Measurements from ENCODE around the gene IFIT3. TPM values are rescaled to one million over a fixed set of nuclear protein-coding genes. Genes with fewer than 3 reads are reported as not detected.
A peak's percentile ranks its signal among the peaks of the same experiment; 100 is the strongest.

Gene IFIT3
- total and polyA plus RNA-seq, 2 experiments from 2014 or later: 0.42 to 0.52 TPM

- DNase-seq (ENCODE audit: low spot score) (no peak), ATAC-seq (no peak)
- Mint-ChIP-seq H3K4me3 (no peak overlapping the region), H3K9me3 (no peaks in the 10 kb centered on the region), H3K27ac (no peak overlapping the region; the same call in 1 of the 2 replicates), H3K36me3 (ENCODE audit: low read depth) (no peaks in the 10 kb centered on the region), H3K4me1 (peaks cover 24% of the 10 kb centered on the region), H3K27me3 (ENCODE audit: insufficient read depth, low read depth, poor library complexity) (peaks cover 1% of the 10 kb centered on the region)
- H3K4me1 ChIP-seq (ENCODE audit: insufficient read depth): peaks cover 13% of the 10 kb centered on the region; the same call in 1 of the 2 replicates
- H3K9me2 ChIP-seq (ENCODE audit: insufficient read depth): no peaks in the 10 kb centered on the region
- no peaks in the 10 kb centered on the region for H3K79me2 ChIP-seq (replicated peaks; ENCODE audit: insufficient read depth)
- H3K4me2 ChIP-seq: no peak overlapping the region
- no peak overlapping the region for H3K27ac ChIP-seq (ENCODE audit: low read depth)
- no peaks in the 10 kb centered on the region for H3K36me3 ChIP-seq (ENCODE audit: insufficient read depth)
- H3K27me3 ChIP-seq (ENCODE audit: insufficient read depth): no peaks in the 10 kb centered on the region
- TF ChIP-seq, protein P1, sequence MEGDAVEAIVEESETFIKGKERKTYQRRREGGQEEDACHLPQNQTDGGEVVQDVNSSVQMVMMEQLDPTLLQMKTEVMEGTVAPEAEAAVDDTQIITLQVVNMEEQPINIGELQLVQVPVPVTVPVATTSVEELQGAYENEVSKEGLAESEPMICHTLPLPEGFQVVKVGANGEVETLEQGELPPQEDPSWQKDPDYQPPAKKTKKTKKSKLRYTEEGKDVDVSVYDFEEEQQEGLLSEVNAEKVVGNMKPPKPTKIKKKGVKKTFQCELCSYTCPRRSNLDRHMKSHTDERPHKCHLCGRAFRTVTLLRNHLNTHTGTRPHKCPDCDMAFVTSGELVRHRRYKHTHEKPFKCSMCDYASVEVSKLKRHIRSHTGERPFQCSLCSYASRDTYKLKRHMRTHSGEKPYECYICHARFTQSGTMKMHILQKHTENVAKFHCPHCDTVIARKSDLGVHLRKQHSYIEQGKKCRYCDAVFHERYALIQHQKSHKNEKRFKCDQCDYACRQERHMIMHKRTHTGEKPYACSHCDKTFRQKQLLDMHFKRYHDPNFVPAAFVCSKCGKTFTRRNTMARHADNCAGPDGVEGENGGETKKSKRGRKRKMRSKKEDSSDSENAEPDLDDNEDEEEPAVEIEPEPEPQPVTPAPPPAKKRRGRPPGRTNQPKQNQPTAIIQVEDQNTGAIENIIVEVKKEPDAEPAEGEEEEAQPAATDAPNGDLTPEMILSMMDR (conservative IDR thresholded peaks at IDR 0.05; ENCODE audit: low read depth in 2 of 2): no peak
- TF ChIP-seq ZNF114 (CRISPR knock-in tag; IDR thresholded peaks at IDR 0.05) (no peak), STAT1 (IDR thresholded peaks at IDR 0.05; ENCODE audit: unreplicated experiment) (no peak), POLR2AphosphoS5 (IDR thresholded peaks at IDR 0.05; ENCODE audit: low read depth) (no peak), EZH2phosphoT487 (IDR thresholded peaks at IDR 0.05; ENCODE audit: unreplicated experiment) (no peak), NANOG (IDR thresholded peaks at IDR 0.05; ENCODE audit: borderline replicate concordance) (no peak), EZH2 (IDR thresholded peaks at IDR 0.05; ENCODE audit: low read depth, unreplicated experiment) (no peak)
- no peak overlapping the region for H3K4me3 ChIP-seq
- no peaks in the 10 kb centered on the region for H3F3A ChIP-seq (replicated peaks; ENCODE audit: low read depth)
- no peak overlapping the region for H2AFZ ChIP-seq
- H4K20me1 ChIP-seq (replicated peaks; ENCODE audit: insufficient read depth): no peaks in the 10 kb centered on the region
Measured at GRCh38 chr10:89301232-89301631, 26.6 kb upstream of the IFIT3 start.

DNA sequence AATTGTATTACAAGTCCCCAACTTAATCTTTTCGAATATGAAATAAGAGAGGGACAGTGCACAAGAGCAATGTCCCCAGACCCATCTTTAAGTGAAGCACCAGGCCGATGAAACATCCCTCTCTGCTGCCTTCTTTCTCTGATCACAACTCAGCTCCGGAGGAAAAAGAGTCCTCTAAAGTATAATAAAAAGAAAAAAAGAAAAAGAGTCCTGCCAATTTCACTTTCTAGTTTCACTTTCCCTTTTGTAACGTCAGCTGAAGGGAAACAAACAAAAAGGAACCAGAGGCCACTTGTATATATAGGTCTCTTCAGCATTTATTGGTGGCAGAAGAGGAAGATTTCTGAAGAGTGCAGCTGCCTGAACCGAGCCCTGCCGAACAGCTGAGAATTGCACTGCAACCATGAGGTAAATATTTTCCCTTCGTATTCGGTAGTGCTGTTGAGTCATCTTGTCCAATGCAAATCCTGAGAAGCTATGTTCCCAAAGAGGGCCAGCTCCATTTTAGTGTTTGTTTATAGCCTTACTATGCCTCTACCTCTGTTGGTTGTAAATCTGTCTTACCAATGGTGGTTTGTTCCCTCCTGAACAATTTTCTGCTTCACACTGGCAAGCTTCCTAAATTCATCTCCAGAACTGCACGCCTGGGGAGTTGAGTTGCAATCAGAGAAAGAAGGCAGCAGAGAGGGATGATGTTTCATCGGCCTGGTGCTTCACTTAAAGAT is 25.9 kb upstream of the IFIT3 start, which contains the start of gene IFIT2:
Gene IFIT2, plus strand, starts transcription at position 326 of the 725 bp plus-strand sequence. Its CDS starts 78 bp downstream, at position 404.
- Histone ChIP-seq H4K20me1 (replicated peaks; ENCODE audit: insufficient read depth) (no peaks in the 10 kb centered on the region), H3K9me2 (ENCODE audit: insufficient read depth) (no peaks in the 10 kb centered on the region), H3K4me3 (no peak within 1 kb of the TSS), H3K79me2 (replicated peaks; ENCODE audit: insufficient read depth) (no peaks in the 10 kb centered on the region), H3K4me1 (ENCODE audit: insufficient read depth) (peaks cover 13% of the 10 kb centered on the region; the same call in 1 of the 2 replicates), H3K27me3 (ENCODE audit: insufficient read depth) (no peaks in the 10 kb centered on the region), H3K27ac (ENCODE audit: low read depth) (no peak within 1 kb of the TSS), H2AFZ (peak within 1 kb of the TSS; percentile 94), H3K36me3 (ENCODE audit: insufficient read depth) (no peaks in the 10 kb centered on the region), H3K4me2 (no peak within 1 kb of the TSS), H3F3A (replicated peaks; ENCODE audit: low read depth) (no peaks in the 10 kb centered on the region)
- H3K4me1 Mint-ChIP-seq: peaks cover 24% of the 10 kb centered on the region
- H3K4me3 Mint-ChIP-seq: no peak within 1 kb of the TSS
- H3K27me3 Mint-ChIP-seq (ENCODE audit: insufficient read depth, low read depth, poor library complexity): peaks cover 1% of the 10 kb centered on the region
- H3K27ac Mint-ChIP-seq: peak within 1 kb of the TSS; percentile 30; the same call in 1 of the 2 replicates
- DNase-seq (ENCODE audit: low spot score): peak; percentile 8
- no peak for TF ChIP-seq POLR2AphosphoS5 (IDR thresholded peaks at IDR 0.05; ENCODE audit: low read depth)
- no peak for TF ChIP-seq JUNB (IDR thresholded peaks at IDR 0.05; ENCODE audit: unreplicated experiment)
- TF ChIP-seq, protein P2, sequence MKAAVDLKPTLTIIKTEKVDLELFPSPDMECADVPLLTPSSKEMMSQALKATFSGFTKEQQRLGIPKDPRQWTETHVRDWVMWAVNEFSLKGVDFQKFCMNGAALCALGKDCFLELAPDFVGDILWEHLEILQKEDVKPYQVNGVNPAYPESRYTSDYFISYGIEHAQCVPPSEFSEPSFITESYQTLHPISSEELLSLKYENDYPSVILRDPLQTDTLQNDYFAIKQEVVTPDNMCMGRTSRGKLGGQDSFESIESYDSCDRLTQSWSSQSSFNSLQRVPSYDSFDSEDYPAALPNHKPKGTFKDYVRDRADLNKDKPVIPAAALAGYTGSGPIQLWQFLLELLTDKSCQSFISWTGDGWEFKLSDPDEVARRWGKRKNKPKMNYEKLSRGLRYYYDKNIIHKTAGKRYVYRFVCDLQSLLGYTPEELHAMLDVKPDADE (IDR thresholded peaks at IDR 0.05): no peak
- TF ChIP-seq CREB1 (CRISPR knock-in tag; IDR thresholded peaks at IDR 0.05; ENCODE audit: low read depth): no peak
- no peak for TF ChIP-seq EZH2phosphoT487 (IDR thresholded peaks at IDR 0.05; ENCODE audit: unreplicated experiment)
- no peak; the same call in 2 of the 3 replicates for ATAC-seq
- H3K9me3 Mint-ChIP-seq: no peaks in the 10 kb centered on the region
- H3K36me3 Mint-ChIP-seq (ENCODE audit: low read depth): no peaks in the 10 kb centered on the region

Data from GM23338 (cell line).